ENCODE data around the gene MACROH2A1. TPM values are rescaled to one million over a fixed set of nuclear protein-coding genes. Genes with fewer than 3 reads are reported as not detected.

The MACROH2A1 gene
- total RNA-seq, 1 experiment from 2014 or later: 83.8 TPM

DNA sequence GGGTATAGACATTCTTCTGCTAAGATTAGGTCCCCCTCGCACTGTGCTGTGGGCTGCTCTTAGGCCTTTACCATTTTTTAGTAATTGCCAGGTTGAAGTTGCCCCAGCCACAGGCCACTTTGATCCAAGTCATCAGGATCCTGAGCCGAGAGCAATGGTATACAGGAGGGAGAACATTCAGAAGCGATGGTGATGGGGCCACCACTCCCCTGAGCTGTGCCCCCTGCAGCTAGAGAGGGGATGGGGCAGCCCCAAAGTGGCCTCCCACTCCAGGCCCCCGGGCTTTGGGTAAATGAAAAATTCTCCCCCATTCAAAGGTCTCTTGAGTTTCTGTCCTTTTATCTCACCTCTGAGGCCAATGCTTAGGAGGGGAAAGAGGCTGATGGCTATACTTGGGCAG, 59.4 kb downstream of the MACROH2A1 start (continued):
- TF ChIP-seq, protein P1, sequence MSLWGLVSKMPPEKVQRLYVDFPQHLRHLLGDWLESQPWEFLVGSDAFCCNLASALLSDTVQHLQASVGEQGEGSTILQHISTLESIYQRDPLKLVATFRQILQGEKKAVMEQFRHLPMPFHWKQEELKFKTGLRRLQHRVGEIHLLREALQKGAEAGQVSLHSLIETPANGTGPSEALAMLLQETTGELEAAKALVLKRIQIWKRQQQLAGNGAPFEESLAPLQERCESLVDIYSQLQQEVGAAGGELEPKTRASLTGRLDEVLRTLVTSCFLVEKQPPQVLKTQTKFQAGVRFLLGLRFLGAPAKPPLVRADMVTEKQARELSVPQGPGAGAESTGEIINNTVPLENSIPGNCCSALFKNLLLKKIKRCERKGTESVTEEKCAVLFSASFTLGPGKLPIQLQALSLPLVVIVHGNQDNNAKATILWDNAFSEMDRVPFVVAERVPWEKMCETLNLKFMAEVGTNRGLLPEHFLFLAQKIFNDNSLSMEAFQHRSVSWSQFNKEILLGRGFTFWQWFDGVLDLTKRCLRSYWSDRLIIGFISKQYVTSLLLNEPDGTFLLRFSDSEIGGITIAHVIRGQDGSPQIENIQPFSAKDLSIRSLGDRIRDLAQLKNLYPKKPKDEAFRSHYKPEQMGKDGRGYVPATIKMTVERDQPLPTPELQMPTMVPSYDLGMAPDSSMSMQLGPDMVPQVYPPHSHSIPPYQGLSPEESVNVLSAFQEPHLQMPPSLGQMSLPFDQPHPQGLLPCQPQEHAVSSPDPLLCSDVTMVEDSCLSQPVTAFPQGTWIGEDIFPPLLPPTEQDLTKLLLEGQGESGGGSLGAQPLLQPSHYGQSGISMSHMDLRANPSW (CRISPR knock-in tag; conservative IDR thresholded peaks at IDR 0.05; ENCODE audit: low read depth): no peak
- no peak for TF ChIP-seq IRF2 (CRISPR knock-in tag; IDR thresholded peaks at IDR 0.05; ENCODE audit: borderline replicate concordance, low read depth)
- no peak for TF ChIP-seq CBFB (CRISPR knock-in tag; IDR thresholded peaks at IDR 0.05; ENCODE audit: low read depth)

DNA sequence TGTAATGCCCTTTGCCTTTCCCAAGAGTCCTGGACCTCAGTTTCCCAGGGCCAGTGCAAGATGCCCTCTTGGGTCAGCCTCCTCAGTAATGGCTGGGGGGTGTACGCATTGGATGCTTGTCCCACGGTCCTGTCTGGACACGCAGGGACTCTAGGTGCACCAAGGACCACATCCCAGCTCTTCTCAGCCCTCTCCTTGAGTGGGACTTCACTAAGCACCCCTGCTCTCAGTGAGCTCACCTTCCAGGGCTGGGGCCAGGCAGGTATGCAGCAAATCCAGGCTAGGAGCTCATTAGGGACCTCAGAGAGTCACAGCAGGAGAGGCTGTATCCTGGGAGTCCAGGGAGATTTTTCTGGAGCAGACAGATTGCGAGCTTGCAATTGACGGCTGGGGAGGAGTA, 59.8 kb downstream of the MACROH2A1 start:
- ATAC-seq (no peak), DNase-seq (ENCODE audit: low spot score) (no peak)
- Mint-ChIP-seq H3K27ac (no peak overlapping the region), H3K4me3 (no peak overlapping the region), H3K27me3 (ENCODE audit: low read depth) (no peaks in the 10 kb centered on the region), H3K36me3 (peaks cover 19% of the 10 kb centered on the region), H3K9me3 (no peaks in the 10 kb centered on the region), H3K4me1 (no peaks in the 10 kb centered on the region)
- CTCF ChIA-PET: no interaction called here
- POLR2A ChIA-PET: no interaction called here
- no peak for TF ChIP-seq FOXP1 (CRISPR knock-in tag; IDR thresholded peaks at IDR 0.05; ENCODE audit: borderline replicate concordance)
- TF ChIP-seq, protein P2, sequence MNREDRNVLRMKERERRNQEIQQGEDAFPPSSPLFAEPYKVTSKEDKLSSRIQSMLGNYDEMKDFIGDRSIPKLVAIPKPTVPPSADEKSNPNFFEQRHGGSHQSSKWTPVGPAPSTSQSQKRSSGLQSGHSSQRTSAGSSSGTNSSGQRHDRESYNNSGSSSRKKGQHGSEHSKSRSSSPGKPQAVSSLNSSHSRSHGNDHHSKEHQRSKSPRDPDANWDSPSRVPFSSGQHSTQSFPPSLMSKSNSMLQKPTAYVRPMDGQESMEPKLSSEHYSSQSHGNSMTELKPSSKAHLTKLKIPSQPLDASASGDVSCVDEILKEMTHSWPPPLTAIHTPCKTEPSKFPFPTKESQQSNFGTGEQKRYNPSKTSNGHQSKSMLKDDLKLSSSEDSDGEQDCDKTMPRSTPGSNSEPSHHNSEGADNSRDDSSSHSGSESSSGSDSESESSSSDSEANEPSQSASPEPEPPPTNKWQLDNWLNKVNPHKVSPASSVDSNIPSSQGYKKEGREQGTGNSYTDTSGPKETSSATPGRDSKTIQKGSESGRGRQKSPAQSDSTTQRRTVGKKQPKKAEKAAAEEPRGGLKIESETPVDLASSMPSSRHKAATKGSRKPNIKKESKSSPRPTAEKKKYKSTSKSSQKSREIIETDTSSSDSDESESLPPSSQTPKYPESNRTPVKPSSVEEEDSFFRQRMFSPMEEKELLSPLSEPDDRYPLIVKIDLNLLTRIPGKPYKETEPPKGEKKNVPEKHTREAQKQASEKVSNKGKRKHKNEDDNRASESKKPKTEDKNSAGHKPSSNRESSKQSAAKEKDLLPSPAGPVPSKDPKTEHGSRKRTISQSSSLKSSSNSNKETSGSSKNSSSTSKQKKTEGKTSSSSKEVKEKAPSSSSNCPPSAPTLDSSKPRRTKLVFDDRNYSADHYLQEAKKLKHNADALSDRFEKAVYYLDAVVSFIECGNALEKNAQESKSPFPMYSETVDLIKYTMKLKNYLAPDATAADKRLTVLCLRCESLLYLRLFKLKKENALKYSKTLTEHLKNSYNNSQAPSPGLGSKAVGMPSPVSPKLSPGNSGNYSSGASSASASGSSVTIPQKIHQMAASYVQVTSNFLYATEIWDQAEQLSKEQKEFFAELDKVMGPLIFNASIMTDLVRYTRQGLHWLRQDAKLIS (CRISPR knock-in tag; IDR thresholded peaks at IDR 0.05; ENCODE audit: borderline replicate concordance): no peak
- no peak for TF ChIP-seq ATF1 (CRISPR knock-in tag; IDR thresholded peaks at IDR 0.05)
- TF ChIP-seq, protein P3, sequence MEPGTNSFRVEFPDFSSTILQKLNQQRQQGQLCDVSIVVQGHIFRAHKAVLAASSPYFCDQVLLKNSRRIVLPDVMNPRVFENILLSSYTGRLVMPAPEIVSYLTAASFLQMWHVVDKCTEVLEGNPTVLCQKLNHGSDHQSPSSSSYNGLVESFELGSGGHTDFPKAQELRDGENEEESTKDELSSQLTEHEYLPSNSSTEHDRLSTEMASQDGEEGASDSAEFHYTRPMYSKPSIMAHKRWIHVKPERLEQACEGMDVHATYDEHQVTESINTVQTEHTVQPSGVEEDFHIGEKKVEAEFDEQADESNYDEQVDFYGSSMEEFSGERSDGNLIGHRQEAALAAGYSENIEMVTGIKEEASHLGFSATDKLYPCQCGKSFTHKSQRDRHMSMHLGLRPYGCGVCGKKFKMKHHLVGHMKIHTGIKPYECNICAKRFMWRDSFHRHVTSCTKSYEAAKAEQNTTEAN (CRISPR knock-in tag; IDR thresholded peaks at IDR 0.05): no peak
- TF ChIP-seq ZNF671 (CRISPR knock-in tag; IDR thresholded peaks at IDR 0.05): no peak
- TF ChIP-seq ZNF219 (CRISPR knock-in tag; IDR thresholded peaks at IDR 0.05; ENCODE audit: borderline replicate concordance): no peak
- no peak for TF ChIP-seq KAT7 (CRISPR knock-in tag; IDR thresholded peaks at IDR 0.05; ENCODE audit: borderline replicate concordance)
- TF ChIP-seq, protein P4, sequence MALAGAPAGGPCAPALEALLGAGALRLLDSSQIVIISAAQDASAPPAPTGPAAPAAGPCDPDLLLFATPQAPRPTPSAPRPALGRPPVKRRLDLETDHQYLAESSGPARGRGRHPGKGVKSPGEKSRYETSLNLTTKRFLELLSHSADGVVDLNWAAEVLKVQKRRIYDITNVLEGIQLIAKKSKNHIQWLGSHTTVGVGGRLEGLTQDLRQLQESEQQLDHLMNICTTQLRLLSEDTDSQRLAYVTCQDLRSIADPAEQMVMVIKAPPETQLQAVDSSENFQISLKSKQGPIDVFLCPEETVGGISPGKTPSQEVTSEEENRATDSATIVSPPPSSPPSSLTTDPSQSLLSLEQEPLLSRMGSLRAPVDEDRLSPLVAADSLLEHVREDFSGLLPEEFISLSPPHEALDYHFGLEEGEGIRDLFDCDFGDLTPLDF (CRISPR knock-in tag; IDR thresholded peaks at IDR 0.05): no peak
- no peak for TF ChIP-seq NR3C1 (CRISPR knock-in tag; conservative IDR thresholded peaks at IDR 0.05; ENCODE audit: low read depth)
- TF ChIP-seq OVOL2 (CRISPR knock-in tag; IDR thresholded peaks at IDR 0.05; ENCODE audit: borderline replicate concordance): no peak
- TF ChIP-seq NR2C2 (CRISPR knock-in tag; IDR thresholded peaks at IDR 0.05): no peak
- TF ChIP-seq RELA (CRISPR knock-in tag; IDR thresholded peaks at IDR 0.05; ENCODE audit: borderline replicate concordance): no peak
- no peak for TF ChIP-seq ELF4 (CRISPR knock-in tag; IDR thresholded peaks at IDR 0.05; ENCODE audit: low read depth)
- TF ChIP-seq, protein P5, sequence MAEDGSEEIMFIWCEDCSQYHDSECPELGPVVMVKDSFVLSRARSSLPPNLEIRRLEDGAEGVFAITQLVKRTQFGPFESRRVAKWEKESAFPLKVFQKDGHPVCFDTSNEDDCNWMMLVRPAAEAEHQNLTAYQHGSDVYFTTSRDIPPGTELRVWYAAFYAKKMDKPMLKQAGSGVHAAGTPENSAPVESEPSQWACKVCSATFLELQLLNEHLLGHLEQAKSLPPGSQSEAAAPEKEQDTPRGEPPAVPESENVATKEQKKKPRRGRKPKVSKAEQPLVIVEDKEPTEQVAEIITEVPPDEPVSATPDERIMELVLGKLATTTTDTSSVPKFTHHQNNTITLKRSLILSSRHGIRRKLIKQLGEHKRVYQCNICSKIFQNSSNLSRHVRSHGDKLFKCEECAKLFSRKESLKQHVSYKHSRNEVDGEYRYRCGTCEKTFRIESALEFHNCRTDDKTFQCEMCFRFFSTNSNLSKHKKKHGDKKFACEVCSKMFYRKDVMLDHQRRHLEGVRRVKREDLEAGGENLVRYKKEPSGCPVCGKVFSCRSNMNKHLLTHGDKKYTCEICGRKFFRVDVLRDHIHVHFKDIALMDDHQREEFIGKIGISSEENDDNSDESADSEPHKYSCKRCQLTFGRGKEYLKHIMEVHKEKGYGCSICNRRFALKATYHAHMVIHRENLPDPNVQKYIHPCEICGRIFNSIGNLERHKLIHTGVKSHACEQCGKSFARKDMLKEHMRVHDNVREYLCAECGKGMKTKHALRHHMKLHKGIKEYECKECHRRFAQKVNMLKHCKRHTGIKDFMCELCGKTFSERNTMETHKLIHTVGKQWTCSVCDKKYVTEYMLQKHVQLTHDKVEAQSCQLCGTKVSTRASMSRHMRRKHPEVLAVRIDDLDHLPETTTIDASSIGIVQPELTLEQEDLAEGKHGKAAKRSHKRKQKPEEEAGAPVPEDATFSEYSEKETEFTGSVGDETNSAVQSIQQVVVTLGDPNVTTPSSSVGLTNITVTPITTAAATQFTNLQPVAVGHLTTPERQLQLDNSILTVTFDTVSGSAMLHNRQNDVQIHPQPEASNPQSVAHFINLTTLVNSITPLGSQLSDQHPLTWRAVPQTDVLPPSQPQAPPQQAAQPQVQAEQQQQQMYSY (CRISPR knock-in tag; IDR thresholded peaks at IDR 0.05): no peak
